ENCODE measurements around the gene PDZD4. TPM values are rescaled to one million over a fixed set of nuclear protein-coding genes. Genes with fewer than 3 reads are reported as not detected.

PDZD4 gene
- total RNA-seq, 1 experiment from 2014 or later, result 1.8 TPM

DNA sequence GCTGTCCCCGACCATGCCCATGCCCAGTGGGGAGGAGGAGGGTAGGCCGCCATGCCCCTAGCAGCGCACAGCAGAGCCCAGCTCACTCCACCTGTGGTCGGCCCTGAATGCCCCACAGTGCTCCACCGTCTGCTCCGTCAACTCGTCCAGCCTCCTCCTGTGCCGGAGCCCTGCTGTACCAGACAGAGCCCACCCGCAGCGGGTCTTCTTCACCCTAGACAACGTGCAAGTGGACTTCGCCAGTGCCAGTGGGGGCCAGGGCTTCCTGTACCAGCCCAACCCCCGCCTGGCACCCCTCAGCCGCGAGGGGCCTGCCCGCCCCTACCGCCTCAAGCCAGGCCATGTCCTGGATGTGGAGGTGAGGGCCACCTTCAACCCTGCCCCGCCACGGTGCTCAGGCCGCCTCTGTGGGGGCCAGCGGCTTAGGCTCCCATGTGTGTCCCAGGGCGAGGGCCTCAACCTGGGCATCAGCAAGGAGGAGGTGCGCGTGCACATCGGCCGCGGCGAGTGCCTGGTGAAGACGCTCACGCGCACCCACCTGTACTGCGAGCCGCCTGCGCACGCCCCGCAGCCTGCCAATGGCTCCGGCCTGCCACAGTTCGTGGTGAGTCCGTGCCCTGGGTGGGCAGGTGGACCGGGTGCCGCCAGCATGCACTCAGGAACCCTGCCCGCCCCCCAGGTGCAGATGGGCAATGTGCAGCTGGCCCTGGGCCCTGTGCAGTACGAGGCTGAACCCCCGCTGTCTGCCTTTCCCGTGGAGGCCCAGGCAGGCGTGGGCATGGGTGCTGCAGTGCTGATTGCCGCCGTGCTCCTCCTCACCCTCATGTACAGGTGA lies 56.4 kb downstream of the PDZD4 start:
- intact Hi-C loops (cut with micrococcal nuclease; ENCODE audit: unreplicated experiment), result no loop called here
- BruUV-seq (replicated peaks), result no TSS peak
- POLR2A ChIA-PET, result no interaction called here
- Mint-ChIP-seq H3K27me3 (ENCODE audit: insufficient read depth, unreplicated experiment) (no peaks in the 10 kb centered on the region), H3K9me3 (ENCODE audit: unreplicated experiment) (no peaks in the 10 kb centered on the region), H3K4me3 (ENCODE audit: unreplicated experiment) (no peak overlapping the region), H3K4me1 (ENCODE audit: low read depth, unreplicated experiment) (no peaks in the 10 kb centered on the region), H3K36me3 (ENCODE audit: insufficient read depth, unreplicated experiment) (no peaks in the 10 kb centered on the region), H3K27ac (ENCODE audit: unreplicated experiment) (no peak overlapping the region)
- CTCF ChIA-PET, result no interaction called here
- TF ChIP-seq, protein P1, sequence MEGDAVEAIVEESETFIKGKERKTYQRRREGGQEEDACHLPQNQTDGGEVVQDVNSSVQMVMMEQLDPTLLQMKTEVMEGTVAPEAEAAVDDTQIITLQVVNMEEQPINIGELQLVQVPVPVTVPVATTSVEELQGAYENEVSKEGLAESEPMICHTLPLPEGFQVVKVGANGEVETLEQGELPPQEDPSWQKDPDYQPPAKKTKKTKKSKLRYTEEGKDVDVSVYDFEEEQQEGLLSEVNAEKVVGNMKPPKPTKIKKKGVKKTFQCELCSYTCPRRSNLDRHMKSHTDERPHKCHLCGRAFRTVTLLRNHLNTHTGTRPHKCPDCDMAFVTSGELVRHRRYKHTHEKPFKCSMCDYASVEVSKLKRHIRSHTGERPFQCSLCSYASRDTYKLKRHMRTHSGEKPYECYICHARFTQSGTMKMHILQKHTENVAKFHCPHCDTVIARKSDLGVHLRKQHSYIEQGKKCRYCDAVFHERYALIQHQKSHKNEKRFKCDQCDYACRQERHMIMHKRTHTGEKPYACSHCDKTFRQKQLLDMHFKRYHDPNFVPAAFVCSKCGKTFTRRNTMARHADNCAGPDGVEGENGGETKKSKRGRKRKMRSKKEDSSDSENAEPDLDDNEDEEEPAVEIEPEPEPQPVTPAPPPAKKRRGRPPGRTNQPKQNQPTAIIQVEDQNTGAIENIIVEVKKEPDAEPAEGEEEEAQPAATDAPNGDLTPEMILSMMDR (IDR thresholded peaks at IDR 0.05; ENCODE audit: insufficient read depth in 1 of 2, low read depth in 1 of 2, low read length in 1 of 2, severe bottlenecking in 1 of 2, unreplicated experiment in 1 of 2), result no peak
- H3K36me3 ChIP-seq (ENCODE audit: control insufficient read depth, insufficient read depth, low read length), result no peaks in the 10 kb centered on the region
- H3K9me3 ChIP-seq, result no peaks in the 10 kb centered on the region
- H3K27me3 ChIP-seq (replicated peaks; ENCODE audit: control insufficient read depth, insufficient read depth, low read length), result no peaks in the 10 kb centered on the region
- DNase-seq, result no peak
- no peak overlapping the region for H3K4me3 ChIP-seq (ENCODE audit: low read depth, low read length)
- H3K4me1 ChIP-seq, result no peaks in the 10 kb centered on the region

DNA sequence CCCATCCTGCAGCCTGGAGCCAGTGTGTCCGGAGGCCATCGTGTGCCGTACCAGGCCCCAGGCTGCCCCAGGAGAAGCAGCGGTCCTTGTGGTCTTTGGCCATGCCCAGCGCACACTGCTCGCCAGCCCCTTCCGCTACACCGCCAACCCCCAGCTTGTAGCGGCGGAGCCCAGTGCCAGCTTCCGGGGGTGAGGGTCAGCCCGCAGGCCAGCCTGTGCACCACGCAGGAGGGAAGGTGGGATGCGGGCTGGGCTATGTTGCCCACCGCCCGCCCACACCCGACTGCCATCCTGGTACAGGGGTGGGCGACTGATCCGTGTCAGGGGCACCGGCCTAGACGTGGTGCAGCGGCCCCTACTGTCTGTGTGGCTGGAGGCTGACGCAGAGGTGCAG lies 57.1 kb downstream of the PDZD4 start:
- no peaks in the 10 kb centered on the region for H3K36me3 ChIP-seq (ENCODE audit: control insufficient read depth, insufficient read depth, low read length)
- H3K4me1 ChIP-seq, result no peaks in the 10 kb centered on the region
- Mint-ChIP-seq H3K36me3 (ENCODE audit: insufficient read depth, unreplicated experiment) (no peaks in the 10 kb centered on the region), H3K9me3 (ENCODE audit: unreplicated experiment) (no peaks in the 10 kb centered on the region), H3K27ac (ENCODE audit: unreplicated experiment) (no peak overlapping the region), H3K4me3 (ENCODE audit: unreplicated experiment) (no peak overlapping the region), H3K27me3 (ENCODE audit: insufficient read depth, unreplicated experiment) (no peaks in the 10 kb centered on the region), H3K4me1 (ENCODE audit: low read depth, unreplicated experiment) (no peaks in the 10 kb centered on the region)
- H3K9me3 ChIP-seq, result no peaks in the 10 kb centered on the region
- TF ChIP-seq, protein P1 (IDR thresholded peaks at IDR 0.05; ENCODE audit: insufficient read depth in 1 of 2, low read depth in 1 of 2, low read length in 1 of 2, severe bottlenecking in 1 of 2, unreplicated experiment in 1 of 2), result no peak
- CTCF ChIA-PET, result no interaction called here
- peak in 1 of 2 experiments; percentile 22 for DNase-seq
- no TSS peak for BruUV-seq (replicated peaks)
- H3K4me3 ChIP-seq (ENCODE audit: low read depth, low read length), result no peak overlapping the region
- intact Hi-C loops (cut with micrococcal nuclease; ENCODE audit: unreplicated experiment), result no loop called here
- POLR2A ChIA-PET, result no interaction called here
- no peaks in the 10 kb centered on the region for H3K27me3 ChIP-seq (replicated peaks; ENCODE audit: control insufficient read depth, insufficient read depth, low read length)

- TF ChIP-seq, protein P1 (IDR thresholded peaks at IDR 0.05; ENCODE audit: insufficient read depth in 1 of 2, low read depth in 1 of 2, low read length in 1 of 2, severe bottlenecking in 1 of 2, unreplicated experiment in 1 of 2), result no peak
- Histone ChIP-seq H3K36me3 (ENCODE audit: control insufficient read depth, insufficient read depth, low read length) (no peaks in the 10 kb centered on the region), H3K4me3 (ENCODE audit: low read depth, low read length) (no peak overlapping the region), H3K9me3 (no peaks in the 10 kb centered on the region), H3K27me3 (replicated peaks; ENCODE audit: control insufficient read depth, insufficient read depth, low read length) (no peaks in the 10 kb centered on the region), H3K4me1 (no peaks in the 10 kb centered on the region)
- Mint-ChIP-seq H3K9me3 (ENCODE audit: unreplicated experiment) (no peaks in the 10 kb centered on the region), H3K27ac (ENCODE audit: unreplicated experiment) (no peak overlapping the region), H3K4me3 (ENCODE audit: unreplicated experiment) (no peak overlapping the region), H3K27me3 (ENCODE audit: insufficient read depth, unreplicated experiment) (no peaks in the 10 kb centered on the region), H3K36me3 (ENCODE audit: insufficient read depth, unreplicated experiment) (no peaks in the 10 kb centered on the region), H3K4me1 (ENCODE audit: low read depth, unreplicated experiment) (no peaks in the 10 kb centered on the region)
- DNase-seq, result peak in 1 of 2 experiments; percentile 16
- intact Hi-C loops (cut with micrococcal nuclease; ENCODE audit: unreplicated experiment), result no loop called here
- no TSS peak for BruUV-seq (replicated peaks)
- ChIA-PET CTCF (no interaction called here), POLR2A (no interaction called here)
Measured at GRCh38 chrX:153772316-153773217, 57.8 kb downstream of the PDZD4 start.

All from Caco-2 (cell line).